Endodermal cell (in vitro differentiated cells): ENCODE data around the gene PTBP1. TPM values are rescaled to one million over a fixed set of nuclear protein-coding genes. Genes with fewer than 3 reads are reported as not detected.

Experiments used
- DNase-seq: peaks from one replicate; pipeline ENCODE4 v3.0.0-alpha.2; 2017
- H3K27ac ChIP-seq: 2 replicates; pipeline ENCODE4 v1.5.1; 2013; ENCODE audit warnings: mild to moderate bottlenecking, low read depth, low read length, moderate library complexity
- H3K27me3 ChIP-seq: 2 replicates; pipeline ENCODE4 v1.6.1; 2013; ENCODE audit warnings: mild to moderate bottlenecking, low read length, moderate library complexity; ENCODE audit not compliant: insufficient read depth, control insufficient read depth, poor library complexity, severe bottlenecking
- H3K36me3 ChIP-seq: 2 replicates; pipeline ENCODE4 v1.7.0; 2013; ENCODE audit warnings: mild to moderate bottlenecking, low read length, moderate library complexity; ENCODE audit not compliant: control insufficient read depth, insufficient read depth
- H3K4me1 ChIP-seq: one replicate; pipeline ENCODE4 v1.7.0; 2013; ENCODE audit warnings: low read length; ENCODE audit not compliant: control insufficient read depth, insufficient read depth
- H3K4me3 ChIP-seq: 2 replicates; pipeline ENCODE4 v1.5.1; 2013; ENCODE audit warnings: mild to moderate bottlenecking, low read length, moderate library complexity
- H3K9ac ChIP-seq: 2 replicates; pipeline ENCODE4 v1.6.1; 2013; ENCODE audit warnings: mild to moderate bottlenecking, low read length, moderate library complexity; ENCODE audit not compliant: poor library complexity, severe bottlenecking; ENCODE audit errors: extremely low read depth
- H3K9me3 ChIP-seq: 2 replicates; pipeline ENCODE4 v1.6.1; 2013; ENCODE audit warnings: mild to moderate bottlenecking, low read length, moderate library complexity; ENCODE audit not compliant: control insufficient read depth
- H3K27ac Mint-ChIP-seq: 2 replicates; pipeline ENCODE4 v1.8.0; 2020; ENCODE audit warnings: mixed read lengths
- H3K27me3 Mint-ChIP-seq: 2 replicates; pipeline ENCODE4 v1.8.0; 2021; ENCODE audit warnings: mild to moderate bottlenecking, mixed read lengths; ENCODE audit not compliant: insufficient read depth
- H3K36me3 Mint-ChIP-seq: 2 replicates; pipeline ENCODE4 v1.8.0; 2020; ENCODE audit warnings: low read depth, mixed read lengths
- H3K4me1 Mint-ChIP-seq: 2 replicates; pipeline ENCODE4 v1.8.0; 2020; ENCODE audit warnings: mixed read lengths
- H3K4me3 Mint-ChIP-seq: 2 replicates; pipeline ENCODE4 v1.8.0; 2020; ENCODE audit warnings: mild to moderate bottlenecking, moderate library complexity, mixed read lengths
- H3K9me3 Mint-ChIP-seq: 2 replicates; pipeline ENCODE4 v1.8.0; 2020; ENCODE audit warnings: mild to moderate bottlenecking, mixed read lengths
- WGBS, 2 experiments: methylation state at CpG; one replicate each; pipeline versions ENCODE4 v1.1.5 to v1.1.7; 2013; ENCODE audit warnings: missing lambda C conversion rate in 2 of 2, mixed read lengths in 1 of 2; ENCODE audit not compliant: insufficient coverage in 1 of 2, insufficient read length in 1 of 2; 5-methylcytosine and 5-hydroxymethylcytosine counted together
- total RNA-seq, 2 donors: library from RNA; stranded (reverse); fragmentation: NEBNext Ultra II Directional in 1 of 2; extraction: Animal tissue kit (Norgen Biotek cat#: 25700) in 1 of 2; gene quantifications; 2 replicates in 1 of 2; 3 replicates in 1 of 2; pipeline ENCODE4 v1.2.1, GENCODE V29; 2021
- TF ChIP-seq, protein P1 (sequence below): fragments of 200-600 bp; sonication (generic); conservative IDR thresholded peaks from 2 replicates; pipeline ENCODE4 v1.5.0; 2021; ENCODE audit warnings: antibody characterized with exemption, mild to moderate bottlenecking

Gene PTBP1
- total RNA-seq, 2 donors from 2014 or later, result 647 to 694 TPM

- DNase-seq, result no peak
- Mint-ChIP-seq H3K27ac (no peak overlapping the region), H3K36me3 (no peaks in the 10 kb centered on the region), H3K4me3 (no peak overlapping the region), H3K4me1 (no peaks in the 10 kb centered on the region), H3K9me3 (peaks cover 12% of the 10 kb centered on the region), H3K27me3 (no peaks in the 10 kb centered on the region)
- Histone ChIP-seq H3K9me3 (no peaks in the 10 kb centered on the region), H3K4me1 (no peaks in the 10 kb centered on the region), H3K4me3 (no peak overlapping the region), H3K27me3 (no peaks in the 10 kb centered on the region), H3K9ac (no peak overlapping the region), H3K27ac (peak overlapping the region; percentile 78), H3K36me3 (no peaks in the 10 kb centered on the region)
- TF ChIP-seq, protein P1, sequence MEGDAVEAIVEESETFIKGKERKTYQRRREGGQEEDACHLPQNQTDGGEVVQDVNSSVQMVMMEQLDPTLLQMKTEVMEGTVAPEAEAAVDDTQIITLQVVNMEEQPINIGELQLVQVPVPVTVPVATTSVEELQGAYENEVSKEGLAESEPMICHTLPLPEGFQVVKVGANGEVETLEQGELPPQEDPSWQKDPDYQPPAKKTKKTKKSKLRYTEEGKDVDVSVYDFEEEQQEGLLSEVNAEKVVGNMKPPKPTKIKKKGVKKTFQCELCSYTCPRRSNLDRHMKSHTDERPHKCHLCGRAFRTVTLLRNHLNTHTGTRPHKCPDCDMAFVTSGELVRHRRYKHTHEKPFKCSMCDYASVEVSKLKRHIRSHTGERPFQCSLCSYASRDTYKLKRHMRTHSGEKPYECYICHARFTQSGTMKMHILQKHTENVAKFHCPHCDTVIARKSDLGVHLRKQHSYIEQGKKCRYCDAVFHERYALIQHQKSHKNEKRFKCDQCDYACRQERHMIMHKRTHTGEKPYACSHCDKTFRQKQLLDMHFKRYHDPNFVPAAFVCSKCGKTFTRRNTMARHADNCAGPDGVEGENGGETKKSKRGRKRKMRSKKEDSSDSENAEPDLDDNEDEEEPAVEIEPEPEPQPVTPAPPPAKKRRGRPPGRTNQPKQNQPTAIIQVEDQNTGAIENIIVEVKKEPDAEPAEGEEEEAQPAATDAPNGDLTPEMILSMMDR, result no peak
- 86 to 88% methylated on average over 21 to 38 of the region's 39 CpGs for WGBS, 2 experiments
Measured at GRCh38 chr19:752652-753517, 44.4 kb upstream of the PTBP1 start.

GRCh38 chr19:754530-754929 is 42.7 kb upstream of the PTBP1 start:
- no peaks in the 10 kb centered on the region for H3K27me3 Mint-ChIP-seq
- H3K27ac Mint-ChIP-seq, result no peak overlapping the region
- TF ChIP-seq, protein P1, result no peak
- no peaks in the 10 kb centered on the region for H3K36me3 Mint-ChIP-seq
- Histone ChIP-seq H3K9me3 (no peaks in the 10 kb centered on the region), H3K27me3 (no peaks in the 10 kb centered on the region), H3K27ac (no peak overlapping the region), H3K36me3 (no peaks in the 10 kb centered on the region), H3K9ac (no peak overlapping the region), H3K4me3 (no peak overlapping the region), H3K4me1 (no peaks in the 10 kb centered on the region)
- no peak overlapping the region for H3K4me3 Mint-ChIP-seq
- WGBS, 2 experiments, result 90 to 94% methylated on average over 5 to 9 of the region's 9 CpGs
- no peak for DNase-seq
- peaks cover 23% of the 10 kb centered on the region for H3K9me3 Mint-ChIP-seq
- H3K4me1 Mint-ChIP-seq, result no peaks in the 10 kb centered on the region

GRCh38 chr19:755063-755462 is 42.2 kb upstream of the PTBP1 start:
- Mint-ChIP-seq H3K4me3 (no peak overlapping the region), H3K9me3 (peaks cover 27% of the 10 kb centered on the region), H3K27me3 (no peaks in the 10 kb centered on the region), H3K4me1 (no peaks in the 10 kb centered on the region), H3K27ac (no peak overlapping the region), H3K36me3 (no peaks in the 10 kb centered on the region)
- no peak overlapping the region for H3K4me3 ChIP-seq
- H3K36me3 ChIP-seq, result no peaks in the 10 kb centered on the region
- H3K27ac ChIP-seq, result no peak overlapping the region
- TF ChIP-seq, protein P1, result no peak
- 94 to 95% methylated on average over 11 to 15 of the region's 15 CpGs for WGBS, 2 experiments
- H3K9ac ChIP-seq, result no peak overlapping the region
- no peaks in the 10 kb centered on the region for H3K4me1 ChIP-seq
- no peak for DNase-seq
- no peaks in the 10 kb centered on the region for H3K9me3 ChIP-seq
- no peaks in the 10 kb centered on the region for H3K27me3 ChIP-seq
